HG02943 (cell line): ENCODE results near the gene FRRS1.
"Not testable (repeated sequence)": the region's sequence is repeated elsewhere in the genome, so short reads cannot be mapped to it uniquely, and the experiment has no call there.

Experiments used
- ATAC-seq: cut with Tn5 transposase; IDR thresholded peaks from one replicate; pipeline ENCODE4 v1.9.1; 2021; ENCODE audit warnings: mild to moderate bottlenecking, low read depth, moderate library complexity; ENCODE audit not compliant: unreplicated experiment

FRRS1 gene

DNA sequence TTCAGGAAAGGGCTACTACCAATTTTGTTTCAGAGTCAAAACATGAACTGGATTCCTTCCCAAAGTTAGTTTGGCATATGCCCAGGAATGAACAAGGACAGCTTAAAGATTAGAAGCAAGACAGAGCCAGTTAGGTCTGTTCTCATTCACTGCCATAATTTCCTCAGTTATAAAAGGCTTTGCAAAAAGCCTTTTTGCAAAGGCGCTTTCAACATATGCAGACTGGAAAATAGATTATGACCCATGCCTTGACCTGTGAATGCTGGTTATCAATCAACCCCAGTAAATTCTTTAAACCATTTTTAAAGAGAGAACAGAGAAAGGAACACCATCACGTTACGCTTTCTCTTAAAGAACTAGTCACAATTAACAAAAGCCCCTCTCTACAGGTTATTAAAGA, 1.7 kb upstream of the FRRS1 start:
- no peak for ATAC-seq

DNA sequence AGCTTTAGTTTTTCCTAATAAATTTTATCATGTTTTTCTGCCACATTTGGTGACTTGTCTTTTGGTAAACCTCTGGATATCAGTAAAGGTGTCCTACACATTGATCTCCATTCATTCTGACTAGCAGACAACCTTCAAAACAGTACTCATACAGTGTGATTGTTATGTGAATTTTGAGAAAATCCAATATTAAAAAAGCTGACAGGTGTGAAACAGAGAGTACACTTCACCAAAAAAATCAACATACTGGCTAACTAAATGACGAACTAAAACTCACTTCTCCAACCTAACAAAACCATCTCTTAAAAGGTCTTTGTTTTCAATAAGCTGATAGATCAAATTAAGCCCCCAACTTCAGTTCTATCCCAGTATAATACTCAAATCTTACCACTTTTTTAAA, 1.5 kb downstream of the FRRS1 start:
- no peak for ATAC-seq

DNA sequence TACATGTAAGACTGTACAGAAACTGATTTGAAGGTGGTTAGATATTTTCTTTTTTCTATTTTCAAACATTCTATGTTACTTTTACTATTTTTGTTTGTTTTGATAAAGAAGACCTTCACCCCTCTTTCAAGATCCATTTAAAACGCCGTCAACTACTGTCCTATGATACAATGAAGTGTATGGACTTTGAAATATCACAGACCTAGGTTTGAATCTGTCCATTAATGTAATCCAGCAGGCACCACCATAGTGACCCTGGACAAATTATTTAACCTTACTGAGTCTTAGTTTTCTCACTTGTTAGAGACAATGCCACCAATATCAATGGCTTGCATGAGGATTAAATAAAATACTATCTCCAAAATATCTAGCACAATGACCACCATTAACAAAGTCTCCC, 2.0 kb downstream of the FRRS1 start:
- no peak for ATAC-seq

DNA sequence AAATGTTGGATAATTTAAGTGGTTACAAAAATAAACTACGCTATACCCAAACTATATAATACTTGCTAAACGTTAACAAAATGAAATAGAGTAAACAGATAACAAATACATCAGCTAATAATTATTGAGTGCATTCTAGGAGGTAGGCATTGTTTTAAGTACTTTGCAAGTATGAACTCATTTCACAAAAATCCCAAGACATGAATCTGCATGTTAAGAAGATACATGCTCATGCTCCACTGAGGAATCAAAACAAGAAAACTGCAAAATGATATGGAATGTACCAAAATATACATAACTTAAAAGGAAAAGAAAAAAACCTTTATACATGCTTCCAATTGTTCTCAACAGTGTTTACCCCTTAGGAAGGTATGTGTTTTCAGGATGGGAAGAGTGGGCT, 2.5 kb downstream of the FRRS1 start:
- ATAC-seq, result no peak

DNA sequence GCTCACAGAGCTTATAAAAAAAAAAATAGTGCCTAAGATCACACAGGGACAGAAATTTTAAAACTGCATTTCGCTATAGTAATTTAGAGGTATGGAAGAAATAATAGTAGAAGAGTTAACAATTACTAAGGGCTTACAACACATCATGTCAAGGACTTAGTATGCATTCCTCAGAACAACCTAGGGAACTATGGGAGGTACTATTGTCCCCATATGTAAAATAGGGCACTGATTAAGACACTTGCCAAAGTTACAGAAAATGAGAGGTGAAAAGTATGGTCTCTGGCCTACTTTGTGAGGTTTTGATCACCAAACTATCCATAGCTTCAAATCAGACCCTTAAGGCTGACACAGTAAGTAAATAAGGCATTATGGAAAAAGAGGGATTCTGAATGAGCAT, 4.7 kb downstream of the FRRS1 start:
- no peak for ATAC-seq

DNA sequence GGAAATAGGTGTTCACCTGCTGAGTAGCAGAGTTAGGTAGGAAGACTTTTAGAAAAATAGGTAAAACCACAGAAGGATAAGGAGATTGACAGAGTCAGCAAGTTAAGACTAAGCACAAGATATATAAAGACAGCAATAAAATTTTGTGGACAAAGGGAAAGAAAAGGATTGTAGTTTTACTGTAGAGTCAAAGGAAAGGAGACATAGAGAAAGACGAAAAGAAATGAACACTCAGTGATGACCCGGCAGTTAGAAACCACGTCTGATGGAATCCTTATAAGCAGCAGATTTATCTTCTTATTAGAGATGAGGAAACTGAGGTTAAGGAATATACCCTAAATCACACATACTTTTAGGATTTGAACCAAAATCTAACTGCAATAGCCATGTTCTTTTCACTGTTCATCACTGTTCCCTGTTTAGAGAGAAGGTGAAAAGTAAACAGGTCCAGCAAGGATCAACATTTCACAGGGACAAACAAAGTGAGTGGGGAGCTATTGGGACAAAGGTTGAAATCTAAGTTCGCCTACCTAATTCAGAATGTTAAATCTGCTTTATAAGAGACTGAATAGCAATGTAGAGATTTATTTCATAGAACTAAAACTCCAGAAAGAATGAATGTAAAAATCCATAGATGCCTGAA, 6.8 kb downstream of the FRRS1 start:
- ATAC-seq, result no peak

DNA sequence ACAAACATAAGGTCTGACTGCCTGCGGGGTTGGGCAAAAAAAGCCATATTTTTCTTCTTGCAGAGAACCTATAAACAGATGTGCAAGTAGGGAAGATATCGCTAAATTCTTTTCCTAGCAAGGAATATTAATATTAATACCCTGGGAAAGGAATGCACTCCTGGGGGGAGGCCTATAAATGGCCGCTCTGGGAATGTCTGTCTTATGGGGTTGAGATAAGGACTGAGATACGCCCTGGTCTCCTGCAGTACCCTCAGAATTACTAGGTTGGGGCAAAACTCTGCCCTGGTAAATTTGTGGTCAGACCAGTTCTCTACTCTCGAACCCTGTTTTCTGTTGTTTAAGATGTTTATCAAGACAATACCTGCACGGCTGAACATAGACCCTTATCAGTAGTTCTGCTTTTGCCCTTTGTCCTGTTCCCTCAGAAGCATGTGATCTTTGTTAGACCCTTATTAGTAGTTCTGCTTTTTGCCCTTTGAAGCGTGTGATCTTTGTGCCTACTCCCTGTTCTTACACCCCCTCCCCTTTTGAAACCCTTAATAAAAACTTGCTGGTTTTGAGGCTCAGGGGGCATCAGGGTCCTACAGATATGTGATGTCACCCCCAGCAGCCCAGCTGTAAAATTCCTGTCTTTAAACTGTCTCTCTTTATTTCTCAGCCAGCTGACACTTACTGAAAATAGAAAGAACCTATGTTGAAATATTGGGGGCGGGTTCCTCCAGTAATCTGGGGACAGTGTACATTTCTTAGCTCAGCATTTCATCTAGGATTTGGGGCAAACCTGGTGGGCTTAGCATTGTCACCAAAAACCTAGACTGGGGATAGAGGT, 7.5 kb downstream of the FRRS1 start:
- not testable (repeated sequence) for ATAC-seq

DNA sequence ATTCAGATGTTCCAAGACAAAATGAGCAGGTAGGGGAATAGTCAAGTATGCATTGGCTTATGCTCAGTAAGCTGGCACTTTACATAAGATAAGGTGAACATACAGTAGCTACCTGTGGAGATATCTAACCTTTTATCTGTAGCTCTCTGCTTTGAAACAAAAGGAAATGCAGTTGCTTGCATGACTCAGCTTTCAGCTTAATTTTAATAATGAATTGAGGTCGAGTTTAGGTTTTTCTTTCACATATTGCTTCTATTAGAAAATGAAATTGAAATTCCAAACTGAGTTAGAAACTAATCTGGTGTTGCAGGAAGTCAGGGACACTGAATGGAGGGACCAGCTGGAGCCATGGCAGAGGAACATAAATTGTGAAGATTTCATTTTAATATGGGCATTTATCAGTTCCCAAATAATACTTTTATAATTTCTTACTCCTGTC, 8.3 kb downstream of the FRRS1 start:
- ATAC-seq, result peak; percentile 80

DNA sequence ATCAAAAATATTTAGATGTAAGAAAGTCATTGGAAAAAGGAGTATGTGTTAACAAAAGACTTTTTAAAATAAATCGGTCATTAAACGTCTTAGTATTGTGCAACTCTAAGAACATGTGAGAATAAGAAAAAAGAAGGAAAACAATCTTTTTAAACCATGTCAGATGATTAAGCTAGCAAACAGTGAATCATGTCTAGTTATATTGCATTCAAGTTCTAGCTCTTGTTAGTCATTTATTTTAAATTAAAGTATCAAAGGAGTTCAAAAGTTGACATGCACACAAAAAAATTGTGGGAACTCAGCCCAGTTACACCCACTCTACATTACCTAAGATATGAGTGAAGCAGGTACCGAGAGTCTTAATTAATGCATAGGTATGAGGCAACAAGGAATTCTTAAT, 9.8 kb downstream of the FRRS1 start:
- ATAC-seq, result no peak

DNA sequence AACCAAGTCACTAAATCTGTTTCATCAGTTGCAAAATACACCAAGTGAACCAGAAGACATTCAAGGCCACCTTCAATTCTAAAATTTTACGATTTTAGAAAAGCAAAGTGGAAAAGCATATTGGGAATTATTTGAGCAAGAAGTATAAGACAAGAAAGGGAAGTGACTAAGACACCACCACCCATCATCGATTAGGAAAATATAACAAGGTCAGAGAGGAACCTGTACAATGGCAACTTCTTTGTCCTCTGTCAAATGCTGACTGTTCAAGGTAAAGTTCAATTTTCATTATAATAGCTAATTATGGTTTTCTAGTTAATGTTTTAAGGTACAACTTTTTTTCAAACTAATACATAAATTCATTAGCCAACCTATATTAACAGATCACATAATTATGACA, 10.8 kb downstream of the FRRS1 start:
- ATAC-seq, result no peak

DNA sequence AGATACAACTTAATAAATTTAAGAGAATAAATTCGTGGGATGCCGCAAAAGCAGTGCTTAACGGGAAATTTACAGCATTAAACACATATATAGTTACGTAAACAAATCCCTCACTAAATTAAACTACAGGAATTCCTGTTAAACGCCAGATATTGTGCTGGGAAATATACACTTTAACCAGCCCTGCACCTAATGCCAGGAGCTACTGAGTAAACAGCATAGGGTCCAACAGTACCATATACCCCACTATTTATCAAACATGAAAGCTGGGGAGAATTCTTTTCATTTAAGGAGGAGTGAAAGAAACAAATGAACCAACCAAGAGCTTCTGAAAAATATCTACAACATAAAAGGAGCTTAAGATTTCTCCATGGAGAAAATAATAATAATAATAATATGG, 11.7 kb downstream of the FRRS1 start:
- no peak for ATAC-seq

DNA sequence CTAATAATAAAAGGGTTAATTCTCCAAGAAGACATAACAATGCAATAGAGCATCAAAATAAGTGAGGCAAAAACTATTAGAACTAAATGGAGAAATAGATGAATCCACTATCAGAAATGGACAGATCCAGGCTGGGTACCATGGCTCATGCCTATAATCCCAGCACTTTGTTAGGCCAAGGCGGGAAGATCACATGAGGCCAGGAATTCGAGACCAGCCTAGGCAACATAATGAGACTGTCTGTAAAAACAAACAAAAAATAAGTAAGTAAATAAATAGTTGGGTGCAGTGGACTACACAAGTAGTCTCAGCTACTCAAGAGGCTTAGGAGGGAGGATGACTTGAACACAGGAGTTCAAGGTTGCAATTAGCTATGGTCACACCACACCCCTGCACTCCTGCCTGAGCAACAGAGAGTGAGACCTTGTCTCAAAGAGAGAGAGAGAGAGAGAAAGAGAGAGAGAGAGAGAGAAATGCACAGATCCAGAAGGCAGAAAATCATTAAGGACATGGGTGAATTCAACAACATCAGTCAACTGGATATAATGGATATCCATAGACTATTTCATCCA, 12.3 kb downstream of the FRRS1 start:
- no peak for ATAC-seq

DNA sequence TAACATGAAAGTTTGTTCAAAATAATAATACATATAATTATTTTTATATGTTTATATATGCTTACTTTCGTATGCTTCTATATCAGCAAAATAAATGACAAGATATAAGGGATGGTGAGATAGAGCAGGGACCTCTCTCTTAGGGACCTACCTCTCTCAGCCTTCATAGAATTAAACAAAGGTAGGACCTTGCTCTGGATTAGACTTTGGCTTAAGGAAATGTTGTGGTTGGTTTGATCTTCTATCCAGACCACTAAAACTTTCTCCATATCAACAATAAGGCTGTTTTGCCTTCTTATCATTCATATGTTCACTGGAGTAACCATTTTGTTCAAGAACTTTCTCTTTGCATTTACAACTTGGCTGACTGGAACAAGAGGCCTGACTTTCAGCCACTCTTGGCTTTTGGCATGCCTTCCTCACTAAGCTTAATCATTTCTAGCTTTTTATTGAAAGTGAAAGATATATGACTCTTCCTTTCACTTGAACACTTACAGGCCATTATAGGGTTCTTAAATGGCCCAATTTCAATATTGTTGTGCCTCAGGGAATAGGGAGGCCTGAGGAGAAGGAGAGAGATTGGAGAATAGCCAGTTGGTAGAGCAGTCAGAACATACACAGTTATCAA, 14.4 kb downstream of the FRRS1 start:
- ATAC-seq, result peak; percentile 77

DNA sequence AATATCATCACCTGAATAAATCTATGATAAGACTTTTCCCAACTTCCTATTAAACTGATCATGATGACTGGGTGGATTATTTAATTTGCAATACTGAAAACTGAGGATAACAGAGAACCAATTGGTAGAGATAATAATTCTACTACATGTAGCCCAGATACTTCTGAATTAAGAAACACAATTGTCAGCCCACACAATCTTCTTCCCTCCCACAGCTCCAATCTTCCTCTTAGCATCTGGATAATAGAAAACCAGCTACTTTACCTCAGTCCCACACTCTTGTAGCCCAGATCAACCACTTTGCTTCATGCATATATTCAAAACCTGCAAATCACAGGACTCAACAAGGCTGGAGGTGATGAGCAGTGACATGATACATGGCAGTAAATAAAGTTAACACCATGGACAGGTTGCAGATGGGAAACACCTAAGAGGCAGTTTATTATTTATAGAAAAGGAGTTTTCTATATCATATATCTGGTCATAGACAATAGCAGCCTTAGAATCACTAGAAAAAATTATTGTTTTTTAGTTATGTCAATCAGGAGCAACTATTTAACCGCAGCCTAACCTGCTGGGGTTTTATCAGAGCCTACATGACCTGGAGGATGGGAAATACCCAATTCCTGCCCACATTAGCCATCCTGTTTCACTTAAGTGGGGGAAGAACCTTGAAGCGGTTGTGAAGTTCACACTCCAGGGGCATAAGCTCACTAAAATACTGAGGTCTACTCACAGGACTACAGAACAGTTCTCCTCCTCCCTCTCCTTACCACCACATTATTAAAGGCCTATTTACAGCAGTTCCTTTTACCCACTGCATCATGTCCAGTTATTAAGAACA, 16.7 kb downstream of the FRRS1 start:
- peak; percentile 86 for ATAC-seq

DNA sequence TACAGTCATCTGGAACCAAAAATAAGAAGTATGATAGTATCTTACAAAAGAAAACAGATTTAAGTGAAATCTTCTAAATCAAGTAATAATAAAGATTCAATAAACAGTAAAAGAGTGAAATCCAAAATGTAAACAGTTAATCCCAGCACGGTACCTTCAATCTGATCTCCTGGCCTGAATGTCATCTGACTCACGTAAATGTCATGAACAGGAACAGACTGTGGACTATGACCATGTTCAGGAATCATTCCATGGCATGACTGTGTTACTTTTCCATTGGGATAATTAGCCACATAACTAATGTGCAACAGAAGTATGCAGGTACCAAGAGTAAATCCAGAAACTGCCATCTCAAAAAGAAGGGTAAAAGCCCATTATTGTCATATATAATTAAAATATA, 18.0 kb downstream of the FRRS1 start:
- ATAC-seq, result no peak

DNA sequence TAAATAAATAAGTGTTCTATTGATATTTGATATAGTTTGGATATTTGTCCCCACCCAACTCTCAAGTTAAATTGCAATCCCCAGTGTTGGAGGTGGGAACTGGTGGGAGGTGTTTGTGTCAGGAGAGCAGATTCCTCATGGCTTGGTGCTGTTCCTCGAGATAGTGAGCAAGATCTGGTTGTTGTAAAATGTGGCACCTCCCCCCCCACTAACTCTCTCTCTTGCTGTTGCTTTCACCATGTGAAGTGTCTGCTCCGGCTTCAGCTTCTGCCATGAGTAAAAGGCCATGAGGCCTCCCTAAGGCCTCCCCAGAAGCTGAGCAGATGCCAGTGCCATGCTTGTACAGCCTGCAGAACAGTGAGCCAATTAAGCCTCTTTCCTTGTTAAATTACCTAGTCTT, 20.8 kb downstream of the FRRS1 start:
- ATAC-seq, result no peak

DNA sequence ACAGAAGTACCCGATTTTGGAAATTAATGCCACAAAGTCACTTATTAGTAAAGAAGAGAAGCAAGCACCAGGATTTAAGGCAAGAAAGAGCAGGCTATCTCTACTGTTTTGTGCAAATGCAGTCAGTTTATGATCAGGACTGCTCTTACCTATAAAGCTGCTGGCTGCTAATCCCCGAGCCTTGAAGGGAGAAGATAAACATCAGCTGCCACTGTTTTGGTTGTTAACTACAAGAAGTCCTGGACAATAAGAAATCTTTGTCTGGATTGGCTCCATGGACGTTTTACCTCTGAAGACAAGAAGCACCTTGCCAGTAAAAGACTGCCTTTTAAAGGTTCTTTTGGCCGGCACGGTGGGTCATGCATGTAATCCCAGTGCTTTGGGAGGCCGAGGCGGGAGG, 21.4 kb downstream of the FRRS1 start:
- ATAC-seq, result no peak

DNA sequence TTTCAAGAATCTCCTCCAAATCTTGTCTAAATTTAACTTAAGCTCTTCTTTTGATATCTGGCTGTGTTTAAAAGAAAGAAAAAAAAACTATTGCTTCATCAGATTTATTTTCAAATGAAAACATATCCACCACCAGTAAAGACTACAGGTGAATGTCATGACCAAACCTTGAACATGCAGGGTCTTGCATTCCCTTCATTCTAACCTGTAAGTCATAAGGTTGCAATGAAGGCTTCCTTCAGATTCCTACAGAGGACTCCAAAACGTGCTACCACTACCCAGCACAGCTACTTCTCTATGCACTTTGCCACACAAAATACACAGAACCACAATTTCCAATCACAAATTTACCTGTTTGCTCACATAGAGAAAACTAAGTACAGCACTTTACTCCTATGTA, 26.3 kb downstream of the FRRS1 start:
- ATAC-seq, result no peak

DNA sequence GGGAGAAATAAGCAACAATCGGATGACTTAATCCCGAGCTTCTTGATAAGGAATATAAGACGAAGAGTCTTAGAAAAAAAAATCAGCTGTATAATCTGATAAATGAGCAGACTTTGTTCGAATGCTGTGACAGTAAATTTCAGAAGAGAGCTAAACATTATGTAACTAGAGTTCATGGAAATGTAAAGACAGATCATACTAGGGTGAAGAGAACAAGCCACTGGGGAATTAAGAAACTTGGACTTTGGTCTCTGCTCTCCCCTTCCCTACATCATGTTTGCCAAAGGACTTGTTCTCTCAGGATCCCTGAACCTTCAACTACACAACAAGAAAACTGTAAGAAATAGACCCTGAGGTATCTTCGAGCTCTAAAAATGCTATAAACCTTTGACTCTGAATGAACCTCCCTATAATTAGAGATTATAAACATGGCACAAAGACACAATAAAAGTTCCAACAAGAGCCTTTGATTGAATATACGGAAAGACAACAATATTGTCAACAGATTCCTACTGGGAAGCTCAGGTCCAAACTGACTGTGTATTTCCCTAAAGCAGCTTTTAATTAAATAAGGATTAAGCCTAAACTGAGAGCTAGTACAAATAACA, 27.5 kb downstream of the FRRS1 start:
- no peak for ATAC-seq

DNA sequence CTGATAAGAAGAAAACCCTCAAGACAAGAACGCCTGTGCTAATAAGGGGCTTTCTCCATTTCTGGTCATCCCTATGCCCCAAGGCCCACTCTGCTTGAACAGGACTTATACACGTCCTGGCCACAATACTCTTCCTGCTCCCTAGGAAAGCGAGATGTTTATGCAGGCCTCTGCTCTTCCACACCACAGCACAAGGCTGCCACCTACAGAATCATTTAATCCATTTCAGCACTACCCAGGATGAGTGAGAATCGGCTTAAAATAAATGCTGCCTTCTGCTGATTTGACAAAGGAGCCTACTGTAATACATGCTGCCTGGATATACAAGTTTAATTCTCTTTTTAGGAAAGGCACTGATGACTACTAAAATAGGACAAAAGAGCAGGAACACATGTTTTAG, 29.4 kb downstream of the FRRS1 start:
- ATAC-seq, result no peak
